ENCODE data around the gene NFIC.

Gene NFIC

GRCh38 chr19:3515891-3516422, 149.6 kb downstream of the NFIC start:
- DNase-seq: no peak

DNA sequence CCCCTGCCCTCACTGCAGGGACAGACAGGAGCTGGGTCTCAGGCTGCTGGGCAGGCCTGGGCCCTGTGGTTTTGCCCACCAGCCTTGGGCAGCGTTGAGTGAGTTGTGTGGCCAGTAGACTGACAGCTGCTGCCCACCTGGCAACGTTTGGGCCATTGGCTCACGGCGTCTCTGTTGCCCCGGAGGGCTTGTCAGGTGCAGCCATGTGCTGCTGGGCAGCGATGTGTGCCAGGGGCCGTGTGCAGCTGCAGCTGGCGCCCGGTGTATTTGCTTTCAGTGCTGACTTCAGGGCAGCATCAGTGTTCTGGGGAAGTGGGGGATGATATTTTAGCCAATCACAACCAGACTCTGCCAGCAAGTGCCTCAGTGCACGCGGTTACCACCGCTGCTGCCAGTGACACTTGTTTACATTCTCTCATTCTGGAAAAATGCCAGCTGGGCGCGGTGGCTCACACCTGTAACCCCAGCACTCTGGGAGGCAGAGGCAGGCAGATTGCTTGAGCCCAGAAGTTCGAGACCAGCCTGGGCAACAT, 150.4 kb downstream of the NFIC start:
- DNase-seq: peak; percentile 70

GRCh38 chr19:3517638-3518037, 151.3 kb downstream of the NFIC start:
- no peak for DNase-seq

- DNase-seq: no peak
These were observed 151.9 kb downstream of the NFIC start for GRCh38 chr19:3518255-3518654.

DNA sequence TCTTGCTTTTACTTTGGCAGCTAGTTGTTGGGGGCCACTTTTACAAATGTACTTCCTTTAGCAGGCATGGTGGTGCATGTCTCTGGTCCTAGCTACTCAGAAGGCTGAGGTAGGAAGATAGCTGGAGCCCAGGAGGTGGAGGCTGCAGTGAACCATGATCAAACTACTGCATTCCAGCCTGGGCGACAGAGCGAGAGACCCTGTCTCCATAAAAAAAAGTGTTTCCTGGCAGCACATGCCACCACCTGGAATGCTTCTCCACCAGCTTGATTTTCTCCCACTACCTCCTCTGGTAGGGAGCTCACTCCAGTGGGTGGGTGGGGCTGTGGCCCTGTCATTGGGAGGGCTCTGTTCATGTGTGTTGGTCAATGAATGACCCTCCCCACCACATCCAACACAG, 152.3 kb downstream of the NFIC start:
- no peak for DNase-seq

Data from CD4-positive, alpha-beta T cell treated with Interleukin-17A for 1 hour (primary cell).